ENCODE data around the gene AARS2.
A peak's percentile ranks its signal among the peaks of the same experiment; 100 is the strongest.

AARS2 gene

GRCh38 chr6:44300292-44300823, 12.8 kb downstream of the AARS2 start:
- WGBS, 2 donors (ENCODE audit: extremely low coverage in 2 of 2, insufficient read length in 2 of 2, insufficient replicate concordance in 1 of 2), result no CpG with 5 or more reads among the region's 7 CpGs
- H2AFZ ChIP-seq (ENCODE audit: low read length), result no peak overlapping the region
- H3K4me1 ChIP-seq (ENCODE audit: control insufficient read depth in 2 of 2, insufficient read depth in 1 of 2, low read depth in 1 of 2, low read length in 2 of 2), result peaks cover 3 to 12% of the 10 kb centered on the region in 2 donors

DNA sequence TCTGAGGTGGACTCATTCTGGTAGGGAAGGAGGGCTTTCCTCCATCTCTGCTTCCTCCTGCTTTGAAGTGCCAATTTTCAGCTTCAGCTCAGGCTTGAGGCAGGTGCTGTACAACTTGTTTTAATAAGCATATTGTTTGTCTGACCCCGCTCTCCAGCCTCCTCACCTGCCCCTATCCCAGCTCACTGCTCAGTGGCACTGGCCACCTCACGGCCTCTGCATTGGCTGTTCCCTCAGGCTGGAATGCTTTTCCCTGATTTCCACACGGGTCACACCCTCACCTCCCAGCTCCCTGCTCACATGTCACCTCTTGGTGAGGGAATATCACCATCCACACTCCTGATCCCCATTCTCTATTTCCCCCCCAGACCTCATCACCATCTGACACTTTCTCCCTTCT, 14.3 kb downstream of the AARS2 start:
- Histone ChIP-seq H3K9me3 (replicated peaks in 1 of 2; ENCODE audit: control insufficient read depth in 2 of 2, insufficient read depth in 1 of 2, low read depth in 1 of 2, low read length in 2 of 2) (no peaks in the 10 kb centered on the region), H3K4me3 (ENCODE audit: low read length in 2 of 2) (no peak overlapping the region), H4K8ac (ENCODE audit: low read depth, low read length) (no peak overlapping the region), H3K27ac (replicated peaks; ENCODE audit: low read length) (no peak overlapping the region), H3K4ac (ENCODE audit: low read length) (no peak overlapping the region), H3K23ac (ENCODE audit: low read depth, low read length, poor library complexity) (no peak overlapping the region), H2BK5ac (ENCODE audit: low read length) (no peak overlapping the region), H3K79me1 (ENCODE audit: low read depth, low read length) (peaks cover 4% of the 10 kb centered on the region), H3K18ac (ENCODE audit: low read length) (no peak overlapping the region), H3K9ac (ENCODE audit: low read depth, low read length, poor library complexity) (no peak overlapping the region), H3K36me3 (replicated peaks in 1 of 2; ENCODE audit: control insufficient read depth in 2 of 2, insufficient read depth in 2 of 2, low read length in 2 of 2) (peaks cover 36 to 52% of the 10 kb centered on the region in 2 donors), H2BK12ac (ENCODE audit: low read length) (no peak overlapping the region), H2BK120ac (ENCODE audit: low read depth, low read length) (no peak overlapping the region), H3K27me3 (ENCODE audit: control insufficient read depth in 3 of 3, insufficient read depth in 3 of 3, low read depth in 1 of 3, low read length in 3 of 3) (peaks cover 0 to 17% (median 0%) of the 10 kb centered on the region in 3 experiments), H2AK5ac (ENCODE audit: low read depth, low read length) (no peak overlapping the region), H3K14ac (ENCODE audit: low read length) (no peak overlapping the region), H3K4me2 (ENCODE audit: insufficient read depth, low read length, poor library complexity, severe bottlenecking) (no peak overlapping the region), H4K91ac (ENCODE audit: low read depth, low read length, poor library complexity) (no peak overlapping the region), H3K4me1 (ENCODE audit: control insufficient read depth in 2 of 2, insufficient read depth in 1 of 2, low read depth in 1 of 2, low read length in 2 of 2) (peaks cover 3 to 9% of the 10 kb centered on the region in 2 donors), H2BK15ac (ENCODE audit: low read length) (no peak overlapping the region), H2AFZ (ENCODE audit: low read length) (no peak overlapping the region)
- WGBS, 2 donors (ENCODE audit: extremely low coverage in 2 of 2, insufficient read length in 2 of 2, insufficient replicate concordance in 1 of 2), result no CpG with 5 or more reads among the region's 3 CpGs
- DNase-seq (ENCODE audit: low spot score), result no peak

More at GRCh38 chr6:44300292-44300823, 12.8 kb downstream of the AARS2 start:
- no peak overlapping the region for H3K4me2 ChIP-seq (ENCODE audit: insufficient read depth, low read length, poor library complexity, severe bottlenecking)
- H3K23ac ChIP-seq (ENCODE audit: low read depth, low read length, poor library complexity), result no peak overlapping the region
- no peak overlapping the region for H3K14ac ChIP-seq (ENCODE audit: low read length)
- H2BK5ac ChIP-seq (ENCODE audit: low read length), result no peak overlapping the region
- H2BK15ac ChIP-seq (ENCODE audit: low read length), result no peak overlapping the region
- no peak overlapping the region for H2BK120ac ChIP-seq (ENCODE audit: low read depth, low read length)
- H3K27ac ChIP-seq (replicated peaks; ENCODE audit: low read length), result no peak overlapping the region
- H3K27me3 ChIP-seq (ENCODE audit: control insufficient read depth in 3 of 3, insufficient read depth in 3 of 3, low read depth in 1 of 3, low read length in 3 of 3), result peaks cover 0 to 17% (median 0%) of the 10 kb centered on the region in 3 experiments
- H2BK12ac ChIP-seq (ENCODE audit: low read length), result no peak overlapping the region
- H2AK5ac ChIP-seq (ENCODE audit: low read depth, low read length), result no peak overlapping the region
- no peak for DNase-seq (ENCODE audit: low spot score)
- H4K91ac ChIP-seq (ENCODE audit: low read depth, low read length, poor library complexity), result no peak overlapping the region
- no peak overlapping the region for H3K4me3 ChIP-seq (ENCODE audit: low read length in 2 of 2)
- H3K9ac ChIP-seq (ENCODE audit: low read depth, low read length, poor library complexity), result no peak overlapping the region
- no peaks in the 10 kb centered on the region for H3K9me3 ChIP-seq (replicated peaks in 1 of 2; ENCODE audit: control insufficient read depth in 2 of 2, insufficient read depth in 1 of 2, low read depth in 1 of 2, low read length in 2 of 2)
- H3K36me3 ChIP-seq (replicated peaks in 1 of 2; ENCODE audit: control insufficient read depth in 2 of 2, insufficient read depth in 2 of 2, low read length in 2 of 2), result peaks cover 49 to 66% of the 10 kb centered on the region in 2 donors
- no peak overlapping the region for H4K8ac ChIP-seq (ENCODE audit: low read depth, low read length)
- no peak overlapping the region for H3K18ac ChIP-seq (ENCODE audit: low read length)
- peaks cover 8% of the 10 kb centered on the region for H3K79me1 ChIP-seq (ENCODE audit: low read depth, low read length)
- no peak overlapping the region for H3K4ac ChIP-seq (ENCODE audit: low read length)

DNA sequence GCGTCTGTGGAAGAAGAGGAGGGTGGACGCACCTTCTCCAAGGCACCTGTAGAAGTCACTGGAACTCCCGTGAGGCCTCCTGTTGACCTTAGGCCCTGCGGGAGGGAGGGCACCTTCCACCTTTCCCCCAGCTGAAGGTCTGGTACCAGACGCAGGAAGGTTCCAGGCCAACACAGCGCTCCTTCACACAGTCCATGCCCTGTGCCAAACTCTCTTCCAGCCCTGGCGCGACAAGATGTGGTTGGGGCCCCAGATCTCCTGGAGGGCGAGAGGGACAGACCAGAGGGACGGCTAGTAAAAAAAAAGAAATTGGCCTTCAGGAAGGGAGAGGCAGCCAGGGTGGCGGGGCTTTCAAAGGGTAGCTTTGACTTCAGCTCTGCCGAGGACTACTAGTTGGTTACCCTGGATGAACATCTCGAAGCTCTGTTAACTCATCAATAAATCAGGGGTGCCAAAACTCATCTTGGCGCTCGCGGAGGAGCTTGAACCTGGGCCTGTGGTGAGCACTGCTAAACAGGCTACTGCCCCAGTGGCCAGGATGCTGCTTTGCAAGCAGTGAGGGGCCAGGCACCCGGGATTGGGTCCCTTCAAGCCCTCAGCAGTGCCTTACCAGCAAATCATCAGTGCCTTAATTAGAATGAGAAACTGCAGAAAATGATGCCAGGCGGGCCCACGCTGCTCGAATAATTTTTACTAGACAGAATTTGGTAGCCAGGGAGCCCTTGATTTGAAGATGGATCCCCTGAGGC, 14.9 kb downstream of the AARS2 start:
- no CpG with 5 or more reads among the region's 20 CpGs for WGBS, 2 donors (ENCODE audit: extremely low coverage in 2 of 2, insufficient read length in 2 of 2, insufficient replicate concordance in 1 of 2)
- no peak overlapping the region for H2BK12ac ChIP-seq (ENCODE audit: low read length)
- peak overlapping the region; percentile 99 for H3K9ac ChIP-seq (ENCODE audit: low read depth, low read length, poor library complexity)
- no peaks in the 10 kb centered on the region for H3K9me3 ChIP-seq (replicated peaks in 1 of 2; ENCODE audit: control insufficient read depth in 2 of 2, insufficient read depth in 1 of 2, low read depth in 1 of 2, low read length in 2 of 2)
- peaks cover 0 to 17% (median 0%) of the 10 kb centered on the region in 3 experiments for H3K27me3 ChIP-seq (ENCODE audit: control insufficient read depth in 3 of 3, insufficient read depth in 3 of 3, low read depth in 1 of 3, low read length in 3 of 3)
- no peak overlapping the region for H3K27ac ChIP-seq (replicated peaks; ENCODE audit: low read length)
- no peak overlapping the region for H3K4ac ChIP-seq (ENCODE audit: low read length)
- DNase-seq (ENCODE audit: low spot score), result no peak
- peaks cover 31 to 45% of the 10 kb centered on the region in 2 donors for H3K36me3 ChIP-seq (replicated peaks in 1 of 2; ENCODE audit: control insufficient read depth in 2 of 2, insufficient read depth in 2 of 2, low read length in 2 of 2)
- no peak overlapping the region for H4K8ac ChIP-seq (ENCODE audit: low read depth, low read length)
- H3K79me1 ChIP-seq (ENCODE audit: low read depth, low read length), result peaks cover 4% of the 10 kb centered on the region
- H3K4me1 ChIP-seq (ENCODE audit: control insufficient read depth in 2 of 2, insufficient read depth in 1 of 2, low read depth in 1 of 2, low read length in 2 of 2), result peaks cover 3 to 9% of the 10 kb centered on the region in 2 donors
- peak overlapping the region; percentile 94 for H3K18ac ChIP-seq (ENCODE audit: low read length)
- H2AFZ ChIP-seq (ENCODE audit: low read length), result peak overlapping the region; percentile 86
- H3K23ac ChIP-seq (ENCODE audit: low read depth, low read length, poor library complexity), result peak overlapping the region; percentile 90
- H3K14ac ChIP-seq (ENCODE audit: low read length), result no peak overlapping the region
- H2BK5ac ChIP-seq (ENCODE audit: low read length), result no peak overlapping the region
- no peak overlapping the region for H4K91ac ChIP-seq (ENCODE audit: low read depth, low read length, poor library complexity)
- H2BK15ac ChIP-seq (ENCODE audit: low read length), result no peak overlapping the region
- no peak overlapping the region for H2BK120ac ChIP-seq (ENCODE audit: low read depth, low read length)
- peak overlapping the region; percentile 45 to 84 for H3K4me3 ChIP-seq (ENCODE audit: low read length in 2 of 2)
- H3K4me2 ChIP-seq (ENCODE audit: insufficient read depth, low read length, poor library complexity, severe bottlenecking), result peak overlapping the region; percentile 97
- peak overlapping the region; percentile 20 for H2AK5ac ChIP-seq (ENCODE audit: low read depth, low read length)

All from neuronal stem cell (in vitro differentiated cells).